ENCODE measurements around the gene CCL14. TPM values are rescaled to one million over a fixed set of nuclear protein-coding genes. Genes with fewer than 3 reads are reported as not detected.
"Not testable (repeated sequence)": the region's sequence is repeated elsewhere in the genome, so short reads cannot be mapped to it uniquely, and the experiment has no call there.

CCL14 gene
- total and polyA plus RNA-seq, 2 donors from 2014 or later, result 14.2 to 134 TPM

DNA sequence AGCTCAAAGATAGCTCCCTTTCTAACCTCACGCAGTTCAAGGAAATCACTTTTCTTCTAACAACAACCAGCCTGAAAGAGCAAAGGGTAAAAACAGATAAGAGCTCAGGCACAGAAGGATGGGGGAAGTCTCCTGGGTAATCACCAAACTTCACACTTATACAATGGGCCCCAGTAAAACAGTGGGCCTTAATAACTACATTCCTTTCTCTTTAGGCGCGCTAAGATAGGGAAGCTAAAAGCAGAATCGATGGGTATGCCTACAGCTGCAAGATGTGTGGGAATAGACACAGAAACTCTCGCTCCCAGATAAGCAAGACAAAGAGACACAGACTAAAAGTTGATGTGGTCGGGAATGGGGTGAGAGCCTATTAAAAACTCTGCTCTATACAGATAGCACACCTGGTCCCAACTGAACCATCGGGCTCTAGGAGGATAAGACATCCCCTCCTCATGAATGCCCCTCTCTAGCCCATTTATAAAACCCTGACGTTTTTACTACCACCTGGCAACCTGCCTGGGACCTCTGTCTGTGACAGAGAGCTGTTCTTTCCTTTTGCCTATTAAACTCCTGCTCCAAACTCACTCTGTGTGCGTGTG, 43.8 kb downstream of the CCL14 start:
- FAIRE-seq, result no peak
- Histone ChIP-seq H3K27me3 (ENCODE audit: control insufficient read depth, insufficient read depth, low read length) (no peaks in the 10 kb centered on the region), H3K27ac (ENCODE audit: low read depth in 2 of 2, low read length in 2 of 2) (no peak overlapping the region), H3K9me3 (ENCODE audit: control insufficient read depth in 2 of 3, insufficient read depth in 1 of 3, low read length in 3 of 3) (no peaks in the 10 kb centered on the region), H3K4me3 (ENCODE audit: low read length in 3 of 3) (no peak overlapping the region), H3K36me3 (ENCODE audit: control insufficient read depth in 2 of 3, insufficient read depth in 3 of 3, low read length in 3 of 3) (no peaks in the 10 kb centered on the region), H3K4me1 (ENCODE audit: control insufficient read depth in 2 of 3, insufficient read depth in 2 of 3, low read depth in 1 of 3, low read length in 3 of 3) (no peaks in the 10 kb centered on the region), H3K9ac (ENCODE audit: low read length in 3 of 3) (no peak overlapping the region)
- peak in 3 of 5 donors; percentile 30 to 62 (median 36) for DNase-seq
- intact Hi-C loops (cut with DNase I), result no loop called here
- TF ChIP-seq, protein P1, sequence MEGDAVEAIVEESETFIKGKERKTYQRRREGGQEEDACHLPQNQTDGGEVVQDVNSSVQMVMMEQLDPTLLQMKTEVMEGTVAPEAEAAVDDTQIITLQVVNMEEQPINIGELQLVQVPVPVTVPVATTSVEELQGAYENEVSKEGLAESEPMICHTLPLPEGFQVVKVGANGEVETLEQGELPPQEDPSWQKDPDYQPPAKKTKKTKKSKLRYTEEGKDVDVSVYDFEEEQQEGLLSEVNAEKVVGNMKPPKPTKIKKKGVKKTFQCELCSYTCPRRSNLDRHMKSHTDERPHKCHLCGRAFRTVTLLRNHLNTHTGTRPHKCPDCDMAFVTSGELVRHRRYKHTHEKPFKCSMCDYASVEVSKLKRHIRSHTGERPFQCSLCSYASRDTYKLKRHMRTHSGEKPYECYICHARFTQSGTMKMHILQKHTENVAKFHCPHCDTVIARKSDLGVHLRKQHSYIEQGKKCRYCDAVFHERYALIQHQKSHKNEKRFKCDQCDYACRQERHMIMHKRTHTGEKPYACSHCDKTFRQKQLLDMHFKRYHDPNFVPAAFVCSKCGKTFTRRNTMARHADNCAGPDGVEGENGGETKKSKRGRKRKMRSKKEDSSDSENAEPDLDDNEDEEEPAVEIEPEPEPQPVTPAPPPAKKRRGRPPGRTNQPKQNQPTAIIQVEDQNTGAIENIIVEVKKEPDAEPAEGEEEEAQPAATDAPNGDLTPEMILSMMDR (IDR thresholded peaks at IDR 0.05; ENCODE audit: borderline replicate concordance, extremely low read depth, insufficient read depth), result no peak

DNA sequence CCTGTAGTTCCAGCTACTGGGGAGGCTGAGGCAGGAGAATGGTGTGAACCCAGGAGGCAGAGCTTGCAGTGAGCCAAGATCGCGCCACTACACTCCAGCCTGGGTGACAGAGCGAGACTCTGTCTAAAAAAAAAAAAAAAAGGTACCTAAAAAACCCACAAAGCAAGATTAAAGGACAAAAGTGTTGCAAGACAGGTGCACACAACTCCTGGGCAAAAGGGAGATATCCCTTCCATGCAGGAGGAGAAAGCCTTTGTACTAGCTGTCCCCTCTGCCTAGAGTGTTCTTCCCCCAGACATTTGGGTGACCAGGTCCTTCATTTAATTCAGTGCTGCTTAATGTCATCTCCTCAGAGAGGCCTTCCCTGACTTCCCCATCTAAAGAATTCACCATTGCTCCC, 48.0 kb downstream of the CCL14 start:
- H3K27me3 ChIP-seq (ENCODE audit: control insufficient read depth, insufficient read depth, low read length); H3K4me3 ChIP-seq (ENCODE audit: low read length in 3 of 3); FAIRE-seq; H3K27ac ChIP-seq (ENCODE audit: low read depth in 2 of 2, low read length in 2 of 2); intact Hi-C loops (cut with DNase I); H3K9ac ChIP-seq (ENCODE audit: low read length in 3 of 3); H3K9me3 ChIP-seq (ENCODE audit: control insufficient read depth in 2 of 3, insufficient read depth in 1 of 3, low read length in 3 of 3); H3K36me3 ChIP-seq (ENCODE audit: control insufficient read depth in 2 of 3, insufficient read depth in 3 of 3, low read length in 3 of 3); H3K4me1 ChIP-seq (ENCODE audit: control insufficient read depth in 2 of 3, insufficient read depth in 2 of 3, low read depth in 1 of 3, low read length in 3 of 3); DNase-seq: not testable (repeated sequence)

GRCh38 chr17:35936063-35936462, 50.5 kb downstream of the CCL14 start:
- no peak for FAIRE-seq
- DNase-seq, result no peak
- intact Hi-C loops (cut with DNase I), result no loop called here

GRCh38 chr17:35934760-35935159, 51.8 kb downstream of the CCL14 start:
- intact Hi-C loops (cut with DNase I), result no loop called here
- FAIRE-seq (no peak), DNase-seq (no peak)
- Histone ChIP-seq H3K27ac (ENCODE audit: low read depth in 2 of 2, low read length in 2 of 2) (no peak overlapping the region), H3K27me3 (ENCODE audit: control insufficient read depth, insufficient read depth, low read length) (no peaks in the 10 kb centered on the region), H3K36me3 (ENCODE audit: control insufficient read depth in 2 of 3, insufficient read depth in 3 of 3, low read length in 3 of 3) (no peaks in the 10 kb centered on the region), H3K4me1 (ENCODE audit: control insufficient read depth in 2 of 3, insufficient read depth in 2 of 3, low read depth in 1 of 3, low read length in 3 of 3) (peaks cover 0 to 2% (median 0%) of the 10 kb centered on the region in 3 donors), H3K4me3 (ENCODE audit: low read length in 3 of 3) (no peak overlapping the region), H3K9me3 (ENCODE audit: control insufficient read depth in 2 of 3, insufficient read depth in 1 of 3, low read length in 3 of 3) (no peaks in the 10 kb centered on the region), H3K9ac (ENCODE audit: low read length in 3 of 3) (no peak overlapping the region)
- TF ChIP-seq, protein P1 (IDR thresholded peaks at IDR 0.05; ENCODE audit: borderline replicate concordance, extremely low read depth, insufficient read depth), result no peak

More at GRCh38 chr17:35936063-35936462, 50.5 kb downstream of the CCL14 start:
- Histone ChIP-seq H3K27ac (ENCODE audit: low read depth in 2 of 2, low read length in 2 of 2) (no peak overlapping the region), H3K4me1 (ENCODE audit: control insufficient read depth in 2 of 3, insufficient read depth in 2 of 3, low read depth in 1 of 3, low read length in 3 of 3) (no peaks in the 10 kb centered on the region), H3K27me3 (ENCODE audit: control insufficient read depth, insufficient read depth, low read length) (no peaks in the 10 kb centered on the region), H3K9me3 (ENCODE audit: control insufficient read depth in 2 of 3, insufficient read depth in 1 of 3, low read length in 3 of 3) (no peaks in the 10 kb centered on the region), H3K9ac (ENCODE audit: low read length in 3 of 3) (no peak overlapping the region), H3K36me3 (ENCODE audit: control insufficient read depth in 2 of 3, insufficient read depth in 3 of 3, low read length in 3 of 3) (no peaks in the 10 kb centered on the region), H3K4me3 (ENCODE audit: low read length in 3 of 3) (no peak overlapping the region)
- TF ChIP-seq, protein P1 (IDR thresholded peaks at IDR 0.05; ENCODE audit: borderline replicate concordance, extremely low read depth, insufficient read depth), result no peak

Other genes starting within 250 kb of the CCL14 start
- gene GAS2L2, start 233.5 kb downstream of the CCL14 start, total RNA-seq, result not detected
- gene GAS2L2, start 233.5 kb downstream of the CCL14 start, polyA plus RNA-seq (ENCODE audit: insufficient read depth, low read depth, low replicate concordance), result not detected
- not detected for gene C17orf50, start 225.8 kb downstream of the CCL14 start, total RNA-seq
- 0.41 TPM for gene C17orf50, start 225.8 kb downstream of the CCL14 start, polyA plus RNA-seq (ENCODE audit: insufficient read depth, low read depth, low replicate concordance)
- gene MMP28, start 191.1 kb downstream of the CCL14 start, total RNA-seq, result 4.5 TPM
- gene MMP28, start 191.1 kb downstream of the CCL14 start, polyA plus RNA-seq (ENCODE audit: insufficient read depth, low read depth, low replicate concordance), result 10.3 TPM
- 149 TPM for gene TAF15, start 177.2 kb downstream of the CCL14 start, total RNA-seq
- gene TAF15, start 177.2 kb downstream of the CCL14 start, polyA plus RNA-seq (ENCODE audit: insufficient read depth, low read depth, low replicate concordance), result 66.3 TPM
- 0.16 TPM for gene HEATR9, start 117.8 kb downstream of the CCL14 start, total RNA-seq
- not detected for gene HEATR9, start 117.8 kb downstream of the CCL14 start, polyA plus RNA-seq (ENCODE audit: insufficient read depth, low read depth, low replicate concordance)
- gene CCL5, start 106.4 kb downstream of the CCL14 start, total RNA-seq, result 10.3 TPM
- 4.2 TPM for gene CCL5, start 106.4 kb downstream of the CCL14 start, polyA plus RNA-seq (ENCODE audit: insufficient read depth, low read depth, low replicate concordance)
- gene RDM1, start 56.0 kb downstream of the CCL14 start, total RNA-seq, result not detected
- 0.56 TPM for gene RDM1, start 56.0 kb downstream of the CCL14 start, polyA plus RNA-seq (ENCODE audit: insufficient read depth, low read depth, low replicate concordance)
- not detected for gene LYZL6, start 43.0 kb downstream of the CCL14 start, total RNA-seq
- not detected for gene LYZL6, start 43.0 kb downstream of the CCL14 start, polyA plus RNA-seq (ENCODE audit: insufficient read depth, low read depth, low replicate concordance)
- 0.79 TPM for gene CCL16, start 5.2 kb downstream of the CCL14 start, total RNA-seq
- not detected for gene CCL16, start 5.2 kb downstream of the CCL14 start, polyA plus RNA-seq (ENCODE audit: insufficient read depth, low read depth, low replicate concordance)
- gene CCL15, start 14.8 kb upstream of the CCL14 start, total RNA-seq, result 0.82 TPM
- gene CCL15, start 14.8 kb upstream of the CCL14 start, polyA plus RNA-seq (ENCODE audit: insufficient read depth, low read depth, low replicate concordance), result 22.2 TPM
- gene CCL23, start 31.2 kb upstream of the CCL14 start, total RNA-seq, result 18.1 TPM
- gene CCL23, start 31.2 kb upstream of the CCL14 start, polyA plus RNA-seq (ENCODE audit: insufficient read depth, low read depth, low replicate concordance), result 4.8 TPM
- 4.5 TPM for gene CCL18, start 77.5 kb upstream of the CCL14 start, total RNA-seq
- not detected for gene CCL18, start 77.5 kb upstream of the CCL14 start, polyA plus RNA-seq (ENCODE audit: insufficient read depth, low read depth, low replicate concordance)
- gene CCL3, start 103.4 kb upstream of the CCL14 start, total RNA-seq, result 4.2 TPM
- gene CCL3, start 103.4 kb upstream of the CCL14 start, polyA plus RNA-seq (ENCODE audit: insufficient read depth, low read depth, low replicate concordance), result 6.6 TPM
- 5.1 TPM for gene CCL4, start 117.1 kb upstream of the CCL14 start, total RNA-seq
- gene CCL4, start 117.1 kb upstream of the CCL14 start, polyA plus RNA-seq (ENCODE audit: insufficient read depth, low read depth, low replicate concordance), result 3.9 TPM
- 7.7 TPM for gene TBC1D3B, start 189.9 kb upstream of the CCL14 start, total RNA-seq
- 1.3 TPM for gene TBC1D3B, start 189.9 kb upstream of the CCL14 start, polyA plus RNA-seq (ENCODE audit: insufficient read depth, low read depth, low replicate concordance)
- 0.38 TPM for gene CCL3L1, start 210.0 kb upstream of the CCL14 start, total RNA-seq
- 1.2 TPM for gene CCL3L1, start 210.0 kb upstream of the CCL14 start, polyA plus RNA-seq (ENCODE audit: insufficient read depth, low read depth, low replicate concordance)
- gene CCL4L2, start 224.3 kb upstream of the CCL14 start, total RNA-seq, result 1.6 TPM
- gene CCL4L2, start 224.3 kb upstream of the CCL14 start, polyA plus RNA-seq (ENCODE audit: insufficient read depth, low read depth, low replicate concordance), result 3.4 TPM